Mesodermal cell (in vitro differentiated cells): ENCODE data around the gene KMO. TPM values are rescaled to one million over a fixed set of nuclear protein-coding genes. Genes with fewer than 3 reads are reported as not detected.

ENCODE experiments used
- H3K27ac ChIP-seq: 2 replicates; pipeline ENCODE4 v1.7.0; 2013; ENCODE audit warnings: mild to moderate bottlenecking, low read depth, low read length, moderate library complexity; ENCODE audit not compliant: severe bottlenecking
- H3K36me3 ChIP-seq: 2 replicates; pipeline ENCODE4 v1.7.1; 2013; ENCODE audit warnings: mild to moderate bottlenecking, low read length, moderate library complexity; ENCODE audit not compliant: control insufficient read depth, insufficient read depth
- H3K4me1 ChIP-seq: one replicate; pipeline ENCODE4 v1.7.1; 2013; ENCODE audit warnings: mild to moderate bottlenecking, low read length; ENCODE audit not compliant: insufficient read depth, control insufficient read depth, poor library complexity, severe bottlenecking
- H3K4me3 ChIP-seq: 2 replicates; pipeline ENCODE4 v1.7.0; 2013; ENCODE audit warnings: low read length, control low read depth, mild to moderate bottlenecking; ENCODE audit not compliant: insufficient read depth, poor library complexity, severe bottlenecking; ENCODE audit errors: extremely low read depth
- H3K9me3 ChIP-seq: 2 replicates; pipeline ENCODE4 v1.7.1; 2013; ENCODE audit warnings: mild to moderate bottlenecking, low read length, moderate library complexity; ENCODE audit not compliant: control insufficient read depth
- WGBS, 2 experiments: methylation state at CpG; one replicate each; pipeline ENCODE4 v1.1.5; 2013; ENCODE audit warnings: missing lambda C conversion rate in 2 of 2; ENCODE audit not compliant: insufficient coverage in 2 of 2; 5-methylcytosine and 5-hydroxymethylcytosine counted together
- polyA plus RNA-seq, 2 experiments: library from polyadenylated mRNA; stranded (reverse); fragments of 50-300 nt; gene quantifications; one replicate each; pipeline ENCODE4 v1.2.3, GENCODE V29; 2013

The KMO gene
- polyA plus RNA-seq (2013, experiment 1 of 2): not detected
- polyA plus RNA-seq (2013, experiment 2 of 2): not detected

DNA sequence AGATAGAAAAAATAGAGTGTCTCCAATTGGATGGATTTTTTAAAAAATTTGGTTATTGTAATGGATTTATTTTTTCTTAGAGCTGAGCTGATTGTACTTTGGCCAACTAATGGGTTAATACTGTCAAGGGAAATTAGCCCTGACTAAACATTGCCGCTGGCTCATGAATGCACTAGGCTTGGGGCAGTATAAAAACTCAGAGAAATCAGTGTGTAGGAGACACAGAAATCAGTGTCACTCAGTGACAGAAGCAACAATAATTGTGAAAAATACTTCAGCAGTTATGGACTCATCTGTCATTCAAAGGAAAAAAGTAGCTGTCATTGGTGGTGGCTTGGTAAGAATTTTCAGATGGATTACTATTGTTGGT, at the start of gene KMO:
TSS of gene KMO (plus strand) at position 217 of the 370 bp plus-strand sequence. CDS start at position 284, 67 bp downstream.
- no peak within 1 kb of the TSS for H3K4me3 ChIP-seq
- 60 to 63% methylated on average over 1 of the region's 1 CpG for WGBS, 2 experiments
- no peak within 1 kb of the TSS for H3K27ac ChIP-seq
- no peaks in the 10 kb centered on the region for H3K9me3 ChIP-seq
- H3K4me1 ChIP-seq: peaks cover 8% of the 10 kb centered on the region
- no peaks in the 10 kb centered on the region for H3K36me3 ChIP-seq

DNA sequence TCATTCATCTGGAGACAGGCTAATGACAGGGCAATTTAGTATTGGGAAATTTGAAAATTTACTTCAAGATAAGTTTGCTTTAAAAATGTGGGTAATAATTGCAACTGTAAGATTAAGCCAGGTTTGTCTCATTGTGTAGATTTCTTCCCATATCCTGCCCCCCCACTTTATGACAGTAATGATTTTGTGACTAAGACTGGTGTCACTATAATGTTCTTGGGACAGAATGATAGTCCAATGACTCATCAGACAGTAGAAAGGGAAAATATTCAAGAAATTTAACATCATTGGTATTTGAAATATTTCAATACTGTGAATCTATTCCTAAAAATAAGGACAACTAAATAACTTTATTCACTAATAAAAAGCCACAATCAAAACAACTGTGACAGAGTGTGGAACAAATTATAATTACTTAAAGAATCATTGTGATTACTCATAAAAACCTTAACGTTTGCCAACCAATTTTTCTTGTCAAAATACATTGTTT, 49.4 kb upstream of the KMO start:
- Histone ChIP-seq H3K4me3 (no peak overlapping the region), H3K4me1 (peaks cover 13% of the 10 kb centered on the region), H3K9me3 (peaks cover 3% of the 10 kb centered on the region), H3K36me3 (no peaks in the 10 kb centered on the region), H3K27ac (peak overlapping the region; percentile 43)
- WGBS, 2 experiments: no CpG with 5 or more reads among the region's 1 CpG

DNA sequence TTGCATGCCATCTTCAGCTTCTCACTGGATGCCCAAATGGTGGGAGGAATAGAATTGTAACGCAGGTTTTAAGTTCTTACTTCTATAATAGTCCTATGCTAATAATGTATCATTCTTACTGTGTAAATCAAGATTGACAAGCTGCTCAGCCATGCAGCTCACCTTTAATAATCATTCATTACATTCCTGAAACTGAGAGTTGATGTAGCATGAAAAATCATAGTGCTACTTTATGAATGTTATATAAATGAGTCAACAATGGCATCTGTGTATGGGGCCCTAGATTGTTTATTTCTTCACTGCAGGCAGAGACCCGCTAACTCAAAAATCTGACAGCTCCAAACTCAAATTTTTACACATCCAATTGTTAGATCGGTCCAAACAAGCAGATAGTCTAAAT, 47.0 kb upstream of the KMO start:
- no peak overlapping the region for H3K27ac ChIP-seq
- peaks cover 3% of the 10 kb centered on the region for H3K9me3 ChIP-seq
- H3K36me3 ChIP-seq: no peaks in the 10 kb centered on the region
- H3K4me3 ChIP-seq: no peak overlapping the region
- peaks cover 13% of the 10 kb centered on the region for H3K4me1 ChIP-seq
- WGBS, 2 experiments: 93 to 100% methylated on average over 1 to 2 of the region's 3 CpGs

DNA sequence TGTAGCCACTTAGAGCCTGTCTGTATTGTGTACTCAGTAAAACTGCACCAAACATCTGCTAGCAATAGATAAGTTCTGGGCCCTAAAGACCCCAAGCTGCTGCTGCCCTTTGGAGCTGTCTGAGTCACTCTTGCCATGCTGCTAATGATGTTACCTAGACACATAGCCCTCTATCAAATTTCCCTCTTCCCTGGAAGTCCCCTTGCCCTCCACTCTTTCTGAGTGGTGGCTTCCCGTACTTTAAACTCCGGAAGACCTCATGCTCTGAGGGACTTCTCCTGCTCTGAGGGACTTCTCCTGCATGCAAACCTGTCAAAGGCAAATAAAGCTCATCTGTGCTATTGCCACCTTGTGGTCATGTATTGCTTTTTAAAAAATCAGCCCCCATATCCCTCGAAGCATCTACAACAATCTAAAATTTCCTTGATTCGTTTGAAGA, 46.6 kb upstream of the KMO start:
- H3K4me1 ChIP-seq: peaks cover 13% of the 10 kb centered on the region
- H3K36me3 ChIP-seq: no peaks in the 10 kb centered on the region
- H3K27ac ChIP-seq: no peak overlapping the region
- 73 to 79% methylated on average over 2 to 3 of the region's 4 CpGs for WGBS, 2 experiments
- H3K4me3 ChIP-seq: no peak overlapping the region
- peaks cover under 1% of the 10 kb centered on the region for H3K9me3 ChIP-seq

DNA sequence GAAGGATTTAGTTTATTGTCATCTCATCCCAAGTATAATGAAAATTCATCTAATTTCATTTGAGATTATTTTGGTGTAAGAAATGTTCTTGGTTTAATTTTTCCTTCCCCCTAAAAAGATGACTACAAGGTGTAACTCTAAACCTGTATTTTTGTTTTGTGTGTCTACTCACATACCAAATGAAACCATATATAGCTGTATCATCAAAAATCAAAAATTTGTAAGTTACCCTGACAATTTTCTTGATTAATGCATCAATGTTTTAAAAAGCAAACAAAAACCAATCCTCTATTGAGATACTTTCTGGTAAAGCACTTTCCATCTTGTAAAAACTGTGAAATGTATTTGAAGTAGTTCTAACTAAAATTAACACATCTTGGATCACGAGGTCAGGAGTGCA, 43.4 kb upstream of the KMO start:
- H3K36me3 ChIP-seq: no peaks in the 10 kb centered on the region
- H3K27ac ChIP-seq: no peak overlapping the region
- H3K4me1 ChIP-seq: no peaks in the 10 kb centered on the region
- no peak overlapping the region for H3K4me3 ChIP-seq
- H3K9me3 ChIP-seq: no peaks in the 10 kb centered on the region
- 50% methylated on average over 1 of the region's 1 CpG; no CpG with 5 or more reads in 1 of the 2 experiments for WGBS, 2 experiments

DNA sequence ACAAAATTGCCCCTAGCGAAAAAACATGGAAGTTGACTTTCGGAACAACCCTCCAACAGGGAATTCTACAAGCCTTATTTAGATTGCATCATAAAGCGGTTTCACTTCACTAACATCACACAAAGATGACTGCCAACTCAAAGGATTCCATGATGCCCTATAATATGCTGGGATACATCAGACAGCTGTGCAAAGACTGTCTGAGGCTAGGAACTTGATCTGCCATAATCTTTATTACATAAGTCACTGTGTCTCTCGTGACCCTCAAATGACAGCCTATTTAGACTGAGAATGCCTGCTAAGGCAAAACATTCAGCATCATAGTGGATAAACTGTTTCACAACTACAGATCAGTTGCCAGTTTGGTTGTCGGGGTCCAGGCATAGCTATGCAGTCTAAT, 36.4 kb upstream of the KMO start:
- H3K4me3 ChIP-seq: no peak overlapping the region
- WGBS, 2 experiments: 88 to 96% methylated on average over 4 to 5 of the region's 5 CpGs
- no peaks in the 10 kb centered on the region for H3K4me1 ChIP-seq
- H3K27ac ChIP-seq: no peak overlapping the region
- peaks cover 43% of the 10 kb centered on the region for H3K36me3 ChIP-seq
- H3K9me3 ChIP-seq: no peaks in the 10 kb centered on the region

DNA sequence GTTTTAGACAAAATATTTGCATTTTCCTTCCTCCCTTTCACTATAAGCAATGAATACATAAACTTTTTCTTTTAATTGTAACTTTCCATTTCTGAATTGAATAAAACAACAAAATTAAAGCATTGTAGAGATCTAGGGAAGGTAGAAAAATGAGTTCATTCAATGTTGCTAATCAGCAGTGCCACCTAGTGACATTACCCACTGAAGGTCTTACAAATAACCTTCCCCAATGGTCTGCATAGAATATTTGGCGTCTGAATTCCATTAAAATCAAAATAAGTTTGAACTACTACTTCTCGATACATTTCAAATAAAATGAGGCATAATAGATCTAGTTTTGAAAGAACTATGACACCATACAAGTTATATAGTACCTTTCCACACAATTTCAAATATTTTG, 32.3 kb upstream of the KMO start:
- no peak overlapping the region for H3K27ac ChIP-seq
- no peaks in the 10 kb centered on the region for H3K4me1 ChIP-seq
- H3K4me3 ChIP-seq: no peak overlapping the region
- no CpG with 5 or more reads among the region's 2 CpGs for WGBS, 2 experiments
- no peaks in the 10 kb centered on the region for H3K9me3 ChIP-seq
- peaks cover 69% of the 10 kb centered on the region for H3K36me3 ChIP-seq

DNA sequence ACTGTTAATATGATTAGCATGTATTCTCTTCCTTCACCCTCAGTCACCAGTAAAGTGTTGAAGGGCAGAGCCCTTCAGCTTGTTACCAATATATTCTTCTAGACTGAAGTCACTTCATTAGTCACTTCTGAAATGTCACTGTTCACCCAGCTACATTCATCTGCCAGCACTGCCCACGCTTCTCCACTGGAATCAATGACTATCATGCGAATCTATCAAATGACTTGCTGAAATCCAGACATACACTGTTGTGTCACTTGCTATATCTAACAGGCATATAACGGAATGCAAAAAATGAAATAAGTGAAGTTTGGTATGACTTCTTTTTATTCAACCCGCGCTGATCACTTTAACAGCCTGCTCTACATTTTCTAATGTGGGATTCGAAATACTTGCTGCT, 28.7 kb upstream of the KMO start:
- Histone ChIP-seq H3K4me3 (no peak overlapping the region), H3K4me1 (no peaks in the 10 kb centered on the region), H3K36me3 (peaks cover 64% of the 10 kb centered on the region), H3K27ac (no peak overlapping the region), H3K9me3 (no peaks in the 10 kb centered on the region)
- WGBS, 2 experiments: 97 to 100% methylated on average over 4 to 5 of the region's 6 CpGs

DNA sequence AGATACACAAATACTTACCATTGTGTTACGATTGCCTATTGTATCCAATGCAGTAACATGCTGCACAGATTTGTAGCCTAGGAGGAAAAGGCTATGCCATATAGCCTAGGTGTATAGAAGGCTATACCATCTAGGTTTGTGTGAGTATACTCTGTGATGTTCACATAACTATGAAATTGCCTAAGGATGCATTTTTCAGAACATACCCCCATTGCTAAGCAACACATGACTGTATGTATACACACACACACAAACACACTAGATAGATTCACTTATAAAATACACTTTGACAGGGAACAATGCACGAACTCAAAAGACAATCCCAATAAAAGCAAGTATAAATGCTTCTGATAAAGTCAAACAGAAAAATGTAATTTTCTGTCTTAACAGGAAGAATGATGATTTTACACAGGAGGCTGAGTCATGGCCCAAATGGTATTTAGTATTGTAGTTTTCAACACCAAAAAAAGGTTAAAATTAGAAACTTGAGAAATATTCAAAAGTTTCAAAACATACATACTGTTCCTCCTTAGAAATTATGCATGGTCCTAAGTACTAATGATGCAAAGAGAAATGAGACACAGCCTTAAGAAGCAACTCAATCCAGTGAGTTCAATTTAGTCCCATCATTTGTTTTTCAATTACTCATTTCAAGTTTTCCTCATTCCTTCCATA, 24.9 kb upstream of the KMO start:
- no CpG with 5 or more reads among the region's 2 CpGs for WGBS, 2 experiments
- Histone ChIP-seq H3K9me3 (no peaks in the 10 kb centered on the region), H3K27ac (no peak overlapping the region), H3K36me3 (peaks cover 73% of the 10 kb centered on the region), H3K4me1 (no peaks in the 10 kb centered on the region), H3K4me3 (no peak overlapping the region)

DNA sequence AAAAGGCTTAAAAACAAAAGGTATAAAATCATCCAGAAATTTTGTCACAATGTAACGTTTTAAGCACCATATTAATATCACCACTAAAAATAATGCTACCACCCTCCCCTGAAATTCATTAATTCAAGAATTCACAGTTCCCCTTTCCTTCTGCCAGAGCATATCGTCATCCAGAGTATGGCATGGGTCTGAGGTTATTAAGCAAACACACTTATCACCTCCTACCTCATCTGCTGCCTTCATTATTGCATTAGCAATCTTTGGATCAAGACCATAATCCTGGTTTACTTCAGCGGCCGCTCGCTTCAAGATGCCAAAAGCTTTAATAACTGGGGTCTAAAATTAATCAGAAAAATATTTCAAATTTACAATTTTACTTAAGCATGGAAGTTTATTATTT, 18.8 kb upstream of the KMO start:
- H3K4me3 ChIP-seq: no peak overlapping the region
- H3K36me3 ChIP-seq: peaks cover 44% of the 10 kb centered on the region
- peaks cover 4% of the 10 kb centered on the region for H3K4me1 ChIP-seq
- no peak overlapping the region for H3K27ac ChIP-seq
- no peaks in the 10 kb centered on the region for H3K9me3 ChIP-seq
- WGBS, 2 experiments: 88 to 100% methylated on average over 1 of the region's 5 CpGs
